Measurements from ENCODE around the gene PCBP3.
"Not testable (repeated sequence)": the region's sequence is repeated elsewhere in the genome, so short reads cannot be mapped to it uniquely, and the experiment has no call there.

DNA sequence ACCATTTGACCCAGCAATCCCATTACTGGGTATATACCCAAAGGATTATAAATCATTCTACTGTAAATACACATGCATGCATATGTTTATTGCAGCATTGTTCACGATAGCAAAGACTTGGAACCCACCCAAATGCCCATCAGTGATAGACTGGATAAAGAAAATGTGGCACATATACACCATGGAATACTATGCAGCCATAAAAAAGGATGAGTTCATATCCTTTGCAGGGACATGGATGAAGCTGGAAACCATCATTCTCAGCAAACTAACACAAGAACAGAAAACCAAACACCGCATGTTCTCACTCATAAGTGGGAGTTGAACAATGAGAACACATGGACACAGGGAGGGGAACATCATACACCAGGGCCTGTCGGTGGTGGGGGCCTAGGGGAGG is 12.6 kb downstream of the PCBP3 start:
- TF ChIP-seq POLR2A (IDR thresholded peaks at IDR 0.05; ENCODE audit: extremely low read depth, insufficient read length); MYC (IDR thresholded peaks at IDR 0.05; ENCODE audit: low read depth, low read length): not testable (repeated sequence)
- TF ChIP-seq, protein P1, sequence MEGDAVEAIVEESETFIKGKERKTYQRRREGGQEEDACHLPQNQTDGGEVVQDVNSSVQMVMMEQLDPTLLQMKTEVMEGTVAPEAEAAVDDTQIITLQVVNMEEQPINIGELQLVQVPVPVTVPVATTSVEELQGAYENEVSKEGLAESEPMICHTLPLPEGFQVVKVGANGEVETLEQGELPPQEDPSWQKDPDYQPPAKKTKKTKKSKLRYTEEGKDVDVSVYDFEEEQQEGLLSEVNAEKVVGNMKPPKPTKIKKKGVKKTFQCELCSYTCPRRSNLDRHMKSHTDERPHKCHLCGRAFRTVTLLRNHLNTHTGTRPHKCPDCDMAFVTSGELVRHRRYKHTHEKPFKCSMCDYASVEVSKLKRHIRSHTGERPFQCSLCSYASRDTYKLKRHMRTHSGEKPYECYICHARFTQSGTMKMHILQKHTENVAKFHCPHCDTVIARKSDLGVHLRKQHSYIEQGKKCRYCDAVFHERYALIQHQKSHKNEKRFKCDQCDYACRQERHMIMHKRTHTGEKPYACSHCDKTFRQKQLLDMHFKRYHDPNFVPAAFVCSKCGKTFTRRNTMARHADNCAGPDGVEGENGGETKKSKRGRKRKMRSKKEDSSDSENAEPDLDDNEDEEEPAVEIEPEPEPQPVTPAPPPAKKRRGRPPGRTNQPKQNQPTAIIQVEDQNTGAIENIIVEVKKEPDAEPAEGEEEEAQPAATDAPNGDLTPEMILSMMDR (IDR thresholded peaks at IDR 0.05; ENCODE audit: low read depth, low read length), result not testable (repeated sequence)
